Measurements from ENCODE around the gene TNFRSF13B.

Gene TNFRSF13B

DNA sequence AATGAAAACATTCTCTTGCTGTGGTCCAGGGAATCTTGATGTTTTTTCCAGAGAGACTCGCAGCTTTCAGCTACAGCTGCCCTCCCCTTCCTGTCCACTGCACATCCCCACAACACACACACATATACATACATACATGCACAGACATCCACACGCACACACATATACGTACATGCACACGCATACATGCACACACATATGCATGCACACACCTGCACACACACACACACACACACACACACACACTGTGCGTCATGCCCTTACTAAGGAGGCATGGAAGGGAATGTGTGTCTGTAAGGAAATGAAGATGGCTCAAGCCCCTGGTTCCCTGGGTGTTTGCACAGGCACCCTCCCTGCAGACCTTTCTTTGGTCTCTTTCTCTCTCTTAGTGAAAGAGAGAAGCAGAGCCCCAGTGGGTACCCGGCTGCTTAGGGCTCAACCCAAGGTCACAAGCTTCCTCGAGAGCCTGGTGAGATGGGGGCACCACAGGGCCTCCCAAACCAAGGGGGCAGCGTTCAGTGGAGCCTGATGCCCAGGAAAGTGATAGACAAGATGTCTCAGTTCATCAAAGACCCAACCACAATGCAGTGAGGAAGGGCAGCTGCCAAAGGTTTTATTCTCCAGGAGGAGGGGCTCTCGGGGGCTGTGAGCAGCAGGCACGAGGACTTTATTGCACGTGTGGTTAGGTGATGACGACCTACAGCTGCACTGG is 33.3 kb downstream of the TNFRSF13B start:
- H3K4me3 ChIP-seq (ENCODE audit: low read depth in 1 of 2, low read length in 2 of 2), result no peak overlapping the region
- H3K4me1 ChIP-seq (ENCODE audit: control insufficient read depth in 1 of 2, insufficient read depth in 2 of 2, low read length in 2 of 2), result no peaks in the 10 kb centered on the region
- H3K27me3 ChIP-seq (ENCODE audit: low read depth, low read length), result no peaks in the 10 kb centered on the region
- H3K36me3 ChIP-seq (ENCODE audit: control insufficient read depth in 1 of 2, insufficient read depth in 2 of 2, low read length in 2 of 2), result no peaks in the 10 kb centered on the region
- no peaks in the 10 kb centered on the region for H3K9me3 ChIP-seq (ENCODE audit: control insufficient read depth in 1 of 2, low read length in 2 of 2)
- no peak overlapping the region for H3K27ac ChIP-seq (ENCODE audit: low read length)

DNA sequence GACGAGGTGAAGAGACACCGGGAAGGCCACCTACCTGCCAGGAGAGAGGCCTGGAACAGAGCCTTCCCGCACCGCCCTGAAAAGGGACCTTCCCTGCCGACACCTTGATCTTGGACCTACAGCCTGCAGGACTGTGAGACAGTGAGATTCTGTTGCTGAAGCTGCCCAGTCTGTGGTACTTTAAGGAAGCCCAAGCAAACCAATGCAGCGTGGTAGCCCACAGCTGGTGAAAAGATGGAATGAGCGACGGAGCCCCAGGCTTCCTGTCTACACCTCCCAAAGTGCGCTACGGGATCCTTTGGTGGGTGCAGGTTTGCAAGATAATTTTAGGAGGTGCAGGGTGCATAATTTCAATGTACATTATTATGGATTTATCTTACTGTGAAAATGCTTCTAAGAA is 33.9 kb downstream of the TNFRSF13B start:
- no peaks in the 10 kb centered on the region for H3K27me3 ChIP-seq (ENCODE audit: low read depth, low read length)
- no peak overlapping the region for H3K27ac ChIP-seq (ENCODE audit: low read length)
- no peak overlapping the region for H3K4me3 ChIP-seq (ENCODE audit: low read depth in 1 of 2, low read length in 2 of 2)
- H3K4me1 ChIP-seq (ENCODE audit: control insufficient read depth in 1 of 2, insufficient read depth in 2 of 2, low read length in 2 of 2), result no peaks in the 10 kb centered on the region
- H3K36me3 ChIP-seq (ENCODE audit: control insufficient read depth in 1 of 2, insufficient read depth in 2 of 2, low read length in 2 of 2), result no peaks in the 10 kb centered on the region
- H3K9me3 ChIP-seq (ENCODE audit: control insufficient read depth in 1 of 2, low read length in 2 of 2), result no peaks in the 10 kb centered on the region

DNA sequence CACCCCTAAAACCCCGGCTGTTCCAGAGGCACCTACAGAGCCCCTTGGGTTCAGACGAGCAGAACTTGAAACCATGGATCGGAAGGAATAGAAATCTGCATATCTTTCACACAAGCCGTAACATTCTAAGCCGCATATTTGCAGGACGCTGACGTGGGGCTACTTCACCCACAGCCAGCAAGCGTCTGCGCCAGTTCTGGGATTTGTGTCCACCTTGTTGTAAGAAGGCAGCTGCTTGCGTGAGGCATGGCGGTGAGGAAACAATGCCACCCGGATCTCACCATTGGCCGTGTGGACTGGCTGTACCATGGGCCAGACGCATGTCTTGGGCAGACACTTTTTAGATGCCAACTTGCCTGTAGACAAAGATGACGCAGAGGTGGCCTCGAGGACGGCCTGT is 34.5 kb downstream of the TNFRSF13B start:
- H3K27ac ChIP-seq (ENCODE audit: low read length), result no peak overlapping the region
- H3K4me3 ChIP-seq (ENCODE audit: low read depth in 1 of 2, low read length in 2 of 2), result no peak overlapping the region
- H3K36me3 ChIP-seq (ENCODE audit: control insufficient read depth in 1 of 2, insufficient read depth in 2 of 2, low read length in 2 of 2), result no peaks in the 10 kb centered on the region
- no peaks in the 10 kb centered on the region for H3K4me1 ChIP-seq (ENCODE audit: control insufficient read depth in 1 of 2, insufficient read depth in 2 of 2, low read length in 2 of 2)
- no peaks in the 10 kb centered on the region for H3K9me3 ChIP-seq (ENCODE audit: control insufficient read depth in 1 of 2, low read length in 2 of 2)
- no peaks in the 10 kb centered on the region for H3K27me3 ChIP-seq (ENCODE audit: low read depth, low read length)

- Histone ChIP-seq H3K4me1 (ENCODE audit: control insufficient read depth in 1 of 2, insufficient read depth in 2 of 2, low read length in 2 of 2) (no peaks in the 10 kb centered on the region), H3K4me3 (ENCODE audit: low read depth in 1 of 2, low read length in 2 of 2) (no peak overlapping the region), H3K36me3 (ENCODE audit: control insufficient read depth in 1 of 2, insufficient read depth in 2 of 2, low read length in 2 of 2) (no peaks in the 10 kb centered on the region)
Measured at GRCh38 chr17:16936536-16937310, 35.2 kb downstream of the TNFRSF13B start.

GRCh38 chr17:16935786-16936185 is 36.1 kb downstream of the TNFRSF13B start:
- no peaks in the 10 kb centered on the region for H3K27me3 ChIP-seq (ENCODE audit: low read depth, low read length)
- no peaks in the 10 kb centered on the region for H3K9me3 ChIP-seq (ENCODE audit: control insufficient read depth in 1 of 2, low read length in 2 of 2)
- no peak overlapping the region for H3K27ac ChIP-seq (ENCODE audit: low read length)

More at GRCh38 chr17:16936536-16937310, 35.2 kb downstream of the TNFRSF13B start:
- no peak overlapping the region for H3K27ac ChIP-seq (ENCODE audit: low read length)
- H3K9me3 ChIP-seq (ENCODE audit: control insufficient read depth in 1 of 2, low read length in 2 of 2), result no peaks in the 10 kb centered on the region
- H3K27me3 ChIP-seq (ENCODE audit: low read depth, low read length), result no peaks in the 10 kb centered on the region

GRCh38 chr17:16935241-16935663 is 36.7 kb downstream of the TNFRSF13B start:
- Histone ChIP-seq H3K9me3 (ENCODE audit: control insufficient read depth in 1 of 2, low read length in 2 of 2) (no peaks in the 10 kb centered on the region), H3K4me3 (ENCODE audit: low read depth in 1 of 2, low read length in 2 of 2) (no peak overlapping the region)

More at GRCh38 chr17:16935786-16936185, 36.1 kb downstream of the TNFRSF13B start:
- no peaks in the 10 kb centered on the region for H3K36me3 ChIP-seq (ENCODE audit: control insufficient read depth in 1 of 2, insufficient read depth in 2 of 2, low read length in 2 of 2)
- H3K4me3 ChIP-seq (ENCODE audit: low read depth in 1 of 2, low read length in 2 of 2), result no peak overlapping the region
- no peaks in the 10 kb centered on the region for H3K4me1 ChIP-seq (ENCODE audit: control insufficient read depth in 1 of 2, insufficient read depth in 2 of 2, low read length in 2 of 2)

GRCh38 chr17:16934836-16935235 is 37.1 kb downstream of the TNFRSF13B start:
- Histone ChIP-seq H3K4me1 (ENCODE audit: control insufficient read depth in 1 of 2, insufficient read depth in 2 of 2, low read length in 2 of 2) (no peaks in the 10 kb centered on the region), H3K4me3 (ENCODE audit: low read depth in 1 of 2, low read length in 2 of 2) (no peak overlapping the region), H3K36me3 (ENCODE audit: control insufficient read depth in 1 of 2, insufficient read depth in 2 of 2, low read length in 2 of 2) (no peaks in the 10 kb centered on the region), H3K9me3 (ENCODE audit: control insufficient read depth in 1 of 2, low read length in 2 of 2) (no peaks in the 10 kb centered on the region), H3K27ac (ENCODE audit: low read length) (no peak overlapping the region), H3K27me3 (ENCODE audit: low read depth, low read length) (no peaks in the 10 kb centered on the region)

More at GRCh38 chr17:16935241-16935663, 36.7 kb downstream of the TNFRSF13B start:
- Histone ChIP-seq H3K4me1 (ENCODE audit: control insufficient read depth in 1 of 2, insufficient read depth in 2 of 2, low read length in 2 of 2) (no peaks in the 10 kb centered on the region), H3K27me3 (ENCODE audit: low read depth, low read length) (no peaks in the 10 kb centered on the region), H3K27ac (ENCODE audit: low read length) (no peak overlapping the region), H3K36me3 (ENCODE audit: control insufficient read depth in 1 of 2, insufficient read depth in 2 of 2, low read length in 2 of 2) (no peaks in the 10 kb centered on the region)

DNA sequence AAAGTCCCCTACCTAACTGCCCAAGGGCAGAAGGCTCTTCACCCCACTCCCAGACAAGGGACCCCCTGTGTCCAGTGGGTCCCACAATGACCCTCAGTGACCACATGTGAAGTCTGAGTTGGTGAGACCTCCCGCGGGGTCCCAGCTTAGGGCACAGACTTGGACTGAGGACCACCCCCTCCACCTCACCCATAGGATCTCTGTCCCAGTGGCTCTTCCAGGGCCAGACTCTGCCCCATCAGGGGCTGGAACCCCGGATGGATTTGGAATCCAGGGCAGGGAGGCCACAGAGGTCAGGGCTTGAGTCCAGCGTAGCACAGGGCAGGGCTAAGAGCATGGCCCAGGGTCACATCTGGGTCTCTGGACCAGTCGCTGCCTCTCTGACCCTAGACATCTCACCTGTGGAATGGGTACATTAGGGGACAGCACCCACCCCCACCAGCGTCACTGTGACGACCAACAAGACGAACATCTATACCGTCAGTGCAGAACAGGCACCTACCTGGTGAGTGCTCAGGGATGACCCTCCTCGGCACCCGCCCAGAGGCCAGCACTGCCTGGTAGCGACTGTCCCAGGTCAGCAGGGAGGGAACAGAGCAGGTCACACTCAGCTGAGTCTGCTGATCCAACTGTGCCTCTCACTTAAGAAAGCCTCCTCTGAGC is 37.7 kb downstream of the TNFRSF13B start:
- Histone ChIP-seq H3K27me3 (ENCODE audit: low read depth, low read length) (no peaks in the 10 kb centered on the region), H3K9me3 (ENCODE audit: control insufficient read depth in 1 of 2, low read length in 2 of 2) (no peaks in the 10 kb centered on the region), H3K36me3 (ENCODE audit: control insufficient read depth in 1 of 2, insufficient read depth in 2 of 2, low read length in 2 of 2) (no peaks in the 10 kb centered on the region), H3K27ac (ENCODE audit: low read length) (no peak overlapping the region), H3K4me3 (ENCODE audit: low read depth in 1 of 2, low read length in 2 of 2) (no peak overlapping the region), H3K4me1 (ENCODE audit: control insufficient read depth in 1 of 2, insufficient read depth in 2 of 2, low read length in 2 of 2) (no peaks in the 10 kb centered on the region)

DNA sequence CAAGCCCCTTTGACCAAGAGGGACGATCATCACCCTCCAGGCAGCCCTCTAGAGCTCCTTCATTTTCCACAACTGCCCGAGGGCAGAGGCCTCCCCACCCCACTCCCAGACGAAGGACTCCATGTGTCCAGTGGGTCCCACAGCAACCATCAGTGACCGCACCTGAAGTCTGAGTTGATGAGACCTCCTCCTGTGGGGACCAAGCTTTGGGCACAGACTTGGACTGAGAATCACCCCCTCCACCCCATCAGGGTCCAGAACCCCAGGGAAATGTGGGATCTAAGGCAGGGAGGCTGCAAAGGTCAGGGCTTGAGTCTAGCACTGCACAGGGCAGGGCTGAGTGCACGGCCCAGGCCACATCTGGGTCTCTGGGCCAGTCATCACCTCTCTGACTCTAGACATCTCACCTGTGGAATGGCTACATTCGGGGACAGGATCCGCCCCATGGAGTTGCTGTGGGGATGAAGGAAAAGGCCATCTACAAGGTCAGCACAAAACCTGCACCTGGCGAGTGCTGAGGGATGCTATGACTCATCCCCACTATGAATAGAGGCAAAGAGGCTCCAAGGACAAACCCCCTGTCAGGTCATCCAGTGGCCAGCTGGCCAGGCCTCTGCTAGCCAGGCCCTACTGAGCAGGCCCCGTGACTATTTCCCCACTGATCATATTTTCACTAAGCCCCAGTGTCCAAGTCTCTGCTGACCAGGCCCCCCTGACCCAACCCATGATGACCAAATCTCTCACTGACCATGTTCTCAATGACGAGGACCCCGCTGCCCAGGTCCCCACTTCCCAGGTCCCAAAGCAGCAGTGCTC is 38.4 kb downstream of the TNFRSF13B start:
- no peaks in the 10 kb centered on the region for H3K9me3 ChIP-seq (ENCODE audit: control insufficient read depth in 1 of 2, low read length in 2 of 2)
- H3K27me3 ChIP-seq (ENCODE audit: low read depth, low read length), result no peaks in the 10 kb centered on the region
- no peak overlapping the region for H3K27ac ChIP-seq (ENCODE audit: low read length)
- H3K36me3 ChIP-seq (ENCODE audit: control insufficient read depth in 1 of 2, insufficient read depth in 2 of 2, low read length in 2 of 2), result no peaks in the 10 kb centered on the region
- H3K4me3 ChIP-seq (ENCODE audit: low read depth in 1 of 2, low read length in 2 of 2), result no peak overlapping the region
- no peaks in the 10 kb centered on the region for H3K4me1 ChIP-seq (ENCODE audit: control insufficient read depth in 1 of 2, insufficient read depth in 2 of 2, low read length in 2 of 2)

- H3K27ac ChIP-seq (ENCODE audit: low read length), result no peak overlapping the region
- H3K4me1 ChIP-seq (ENCODE audit: control insufficient read depth in 1 of 2, insufficient read depth in 2 of 2, low read length in 2 of 2), result no peaks in the 10 kb centered on the region
- no peak overlapping the region for H3K4me3 ChIP-seq (ENCODE audit: low read depth in 1 of 2, low read length in 2 of 2)
- H3K9me3 ChIP-seq (ENCODE audit: control insufficient read depth in 1 of 2, low read length in 2 of 2), result no peaks in the 10 kb centered on the region
- H3K27me3 ChIP-seq (ENCODE audit: low read depth, low read length), result no peaks in the 10 kb centered on the region
- H3K36me3 ChIP-seq (ENCODE audit: control insufficient read depth in 1 of 2, insufficient read depth in 2 of 2, low read length in 2 of 2), result no peaks in the 10 kb centered on the region
Measured at GRCh38 chr17:16932611-16933010, 39.3 kb downstream of the TNFRSF13B start.

DNA sequence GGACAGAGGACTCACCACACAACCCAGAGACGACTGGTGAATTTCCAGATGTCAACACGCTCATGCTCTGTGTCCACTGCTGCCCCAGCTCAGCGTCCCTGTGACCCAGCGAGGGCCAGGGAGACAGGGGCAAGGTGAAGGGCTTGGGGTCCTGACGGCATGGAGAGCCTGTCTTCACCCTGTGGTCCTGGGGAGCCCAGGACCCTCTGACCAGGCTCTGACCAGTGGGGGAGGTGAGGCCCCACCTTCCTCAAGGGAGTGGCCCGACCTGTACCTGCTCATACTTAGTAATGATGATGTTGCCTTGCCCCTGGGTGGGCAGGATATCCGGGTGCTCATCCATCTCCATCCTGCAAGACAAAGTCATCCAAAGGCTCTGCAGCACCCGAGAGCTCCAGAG is 39.8 kb downstream of the TNFRSF13B start:
- H3K36me3 ChIP-seq (ENCODE audit: control insufficient read depth in 1 of 2, insufficient read depth in 2 of 2, low read length in 2 of 2), result no peaks in the 10 kb centered on the region
- H3K9me3 ChIP-seq (ENCODE audit: control insufficient read depth in 1 of 2, low read length in 2 of 2), result no peaks in the 10 kb centered on the region
- no peaks in the 10 kb centered on the region for H3K27me3 ChIP-seq (ENCODE audit: low read depth, low read length)
- no peaks in the 10 kb centered on the region for H3K4me1 ChIP-seq (ENCODE audit: control insufficient read depth in 1 of 2, insufficient read depth in 2 of 2, low read length in 2 of 2)
- no peak overlapping the region for H3K27ac ChIP-seq (ENCODE audit: low read length)
- H3K4me3 ChIP-seq (ENCODE audit: low read depth in 1 of 2, low read length in 2 of 2), result no peak overlapping the region
